GM12878 (cell line): ENCODE measurements around the gene RAB3A. TPM values are rescaled to one million over a fixed set of nuclear protein-coding genes. Genes with fewer than 3 reads are reported as not detected.

ENCODE experiments used
- ATAC-seq: fragments of 200-7000 bp; cut with Tn5 transposase; 3 replicates; pipeline ENCODE4 v1.9.1; 2020; ENCODE audit warnings: mild to moderate bottlenecking, moderate library complexity
- BruUV-seq: library from RNA; stranded (reverse); fragments of 400-500 nt; replicated peaks from 2 replicates; lab custom pipeline; 2021; lab: Mats Ljungman, UMichigan
- CTCF ChIA-PET: fragments of 300-600 bp; sonication (Branson Sonifier 250); formaldehyde crosslinking; extraction: SDS; loops from one replicate; lab custom pipeline; 2021; ENCODE audit warnings: inconsistent platforms; lab: Yijun Ruan, JAX
- POLR2A ChIA-PET: fragments of 350-600 bp; formaldehyde crosslinking; extraction: SDS; loops from one replicate; lab custom pipeline; 2021; ENCODE audit warnings: inconsistent platforms; lab: Charles Lee
- RAD21 ChIA-PET: fragments of 300-600 bp; sonication (Branson Sonifier 250); formaldehyde crosslinking; loops from one replicate; lab custom pipeline; 2023; ENCODE audit warnings: antibody characterized with exemption; ENCODE audit not compliant: unreplicated experiment; lab: Charles Lee
- SMC1A ChIA-PET: fragments of 300-600 bp; sonication (Branson Sonifier 250); formaldehyde crosslinking; loops from one replicate; lab custom pipeline; 2023; ENCODE audit not compliant: unreplicated experiment, uncharacterized antibody; lab: Charles Lee
- DNase-seq: peaks from one replicate; pipeline ENCODE4 v3.0.0-alpha.2; 2011; ENCODE audit warnings: low read depth, low spot score
- FAIRE-seq: peaks from 3 replicates; lab custom pipeline; 2011; peaks lifted over from hg19 to GRCh38; lab: Jason Lieb, UNC
- H2AFZ ChIP-seq: 2 replicates; pipeline ENCODE4 v1.6.0; 2011; ENCODE audit warnings: low read depth, low read length, control low read depth; ENCODE audit not compliant: control insufficient read depth
- H3K27ac ChIP-seq: 2 replicates; pipeline ENCODE4 v1.5.1; 2011; ENCODE audit warnings: control low read depth; ENCODE audit not compliant: control insufficient read depth, insufficient read depth
- H3K27me3 ChIP-seq, 2 experiments: replicated peaks in 1 of 2; 2 replicates each; pipeline versions ENCODE4 v1.6.0 to v1.6.1; 2011; ENCODE audit warnings: low read length in 1 of 2; ENCODE audit not compliant: control insufficient read depth in 2 of 2, insufficient read depth in 2 of 2
- H3K36me3 ChIP-seq, 2 experiments: 2 replicates each; pipeline ENCODE4 v1.5.1; 2011; ENCODE audit warnings: low read length in 1 of 2; ENCODE audit not compliant: control insufficient read depth in 2 of 2, insufficient read depth in 2 of 2
- H3K4me1 ChIP-seq: 2 replicates; pipeline ENCODE4 v1.6.1; 2011; ENCODE audit warnings: mild to moderate bottlenecking, low read length, moderate library complexity, mixed read lengths; ENCODE audit not compliant: control insufficient read depth, insufficient read depth
- H3K4me2 ChIP-seq: 2 replicates; pipeline ENCODE4 v1.6.0; 2011; ENCODE audit warnings: control low read depth; ENCODE audit not compliant: control insufficient read depth, insufficient read depth
- H3K4me3 ChIP-seq: fragments of 200-600 bp; sonication (generic); 2 replicates; pipeline ENCODE4 v1.5.1; 2016
- H3K79me2 ChIP-seq: 2 replicates; pipeline ENCODE4 v1.6.0; 2011; ENCODE audit warnings: low read length; ENCODE audit not compliant: control insufficient read depth, insufficient read depth
- H3K9ac ChIP-seq: 2 replicates; pipeline ENCODE4 v1.8.0; 2011; ENCODE audit warnings: low read length, control low read depth, mixed read lengths; ENCODE audit not compliant: control insufficient read depth, insufficient read depth
- H3K9me3 ChIP-seq: replicated peaks from 3 replicates; pipeline ENCODE4 v1.5.1; 2011; ENCODE audit warnings: mild to moderate bottlenecking, low read length; ENCODE audit not compliant: control insufficient read depth, insufficient read depth
- H4K20me1 ChIP-seq: 2 replicates; pipeline ENCODE4 v1.6.0; 2011; ENCODE audit not compliant: control insufficient read depth, insufficient read depth
- EP300 ChIP-seq, 2 experiments: fragments of 150-350 bp in 1 of 2; IDR thresholded peaks; 2 replicates each; pipeline ENCODE4 v1.6.1; 2011 to 2012; ENCODE audit warnings: low read depth in 2 of 2, low read length in 2 of 2, borderline replicate concordance in 1 of 2, improper control_type of control experiment in 1 of 2, inconsistent platforms in 1 of 2; ENCODE audit not compliant: control insufficient read depth in 1 of 2
- NR2F1 ChIP-seq: fragments of 450-650 bp; conservative IDR thresholded peaks from 2 replicates; pipeline ENCODE4 v1.6.1; 2017; ENCODE audit warnings: mild to moderate bottlenecking
- NRF1 ChIP-seq: conservative IDR thresholded peaks from 2 replicates; pipeline ENCODE4 v1.6.1; 2011; ENCODE audit warnings: mild to moderate bottlenecking, low read depth, low read length, improper control_type of control experiment
- PAX8 ChIP-seq: fragments of 450-650 bp; IDR thresholded peaks from 2 replicates; pipeline ENCODE4 v1.6.1; 2017; ENCODE audit warnings: mild to moderate bottlenecking, moderate library complexity
- RAD51 ChIP-seq: fragments of 450-650 bp; IDR thresholded peaks from 2 replicates; pipeline ENCODE4 v1.6.1; 2016; ENCODE audit warnings: moderate library complexity, mild to moderate bottlenecking, inconsistent platforms
- RB1 ChIP-seq: fragments of 450-650 bp; formaldehyde crosslinking; IDR thresholded peaks from 2 replicates; pipeline ENCODE4 v1.6.1; 2017; ENCODE audit warnings: mild to moderate bottlenecking, borderline replicate concordance
- SMARCA5 ChIP-seq: fragments of 450-650 bp; IDR thresholded peaks from 2 replicates; pipeline ENCODE4 v1.6.1; 2017; ENCODE audit warnings: mild to moderate bottlenecking
- STAT3 ChIP-seq: IDR thresholded peaks from 2 replicates; pipeline ENCODE4 v1.6.1; 2011; ENCODE audit warnings: low read depth, low read length, improper control_type of control experiment
- YBX1 ChIP-seq: fragments of 450-650 bp; IDR thresholded peaks from 2 replicates; pipeline ENCODE4 v1.6.1; 2016; ENCODE audit warnings: antibody characterized with exemption
- ZNF622 ChIP-seq: fragments of 450-650 bp; IDR thresholded peaks from 2 replicates; pipeline ENCODE4 v1.6.1; 2017; ENCODE audit warnings: mild to moderate bottlenecking, inconsistent platforms
- ZZZ3 ChIP-seq: IDR thresholded peaks from 2 replicates; pipeline ENCODE4 v1.6.1; 2011; ENCODE audit warnings: low read depth; ENCODE audit not compliant: control insufficient read depth, insufficient read length
- WGBS: methylation state at CpG from one replicate; pipeline ENCODE4 v1.1.6; 2016; ENCODE audit warnings: low lambda C conversion rate; ENCODE audit not compliant: insufficient replicate concordance, insufficient coverage; ENCODE audit errors: missing lambda C conversion rate; 5-methylcytosine and 5-hydroxymethylcytosine counted together
- in situ Hi-C: fragments of 300-500 bp; cut with MboI; formaldehyde crosslinking; loops from 9 replicates; pipeline ENCODE4 v1.14.3; 2018; ENCODE audit warnings: mixed read lengths
- intact Hi-C: fragments of 100-400 bp; cut with micrococcal nuclease; formaldehyde crosslinking; loops from one replicate; pipeline ENCODE4 v1.14.2; 2022; ENCODE audit not compliant: unreplicated experiment
- polyA plus RNA-seq, 11 experiments: library from polyadenylated mRNA; depleted of rRNA in 4 of 11; unstranded in 6 of 11; stranded (reverse) in 5 of 11; fragments of >200 nt; fragmentation: Nextera tagmentation in 4 of 11; fragmentation: Illumina TruSeq in 1 of 11; extraction: Ambion mirVana in 4 of 11; extraction: Trizol in 1 of 11; gene quantifications; 1 replicate in 1 of 11; 2 replicates in 10 of 11; pipeline versions ENCODE4 v1.2.1 to v1.2.3, GENCODE V29; 2011 to 2016; ENCODE audit warnings: inconsistent platforms in 2 of 11, missing spikeins in 2 of 11, low read depth in 1 of 11
- total RNA-seq, 4 experiments: library from RNA; depleted of rRNA in 3 of 4; stranded (reverse); fragments of >200 nt in 3 of 4; fragmentation: Illumina TruSeq in 1 of 4; extraction: Trizol in 1 of 4; gene quantifications; 2 replicates each; pipeline versions ENCODE4 v1.2.1 to v1.2.3, GENCODE V29; 2013 to 2021
- TF ChIP-seq, protein P1 (sequence below): fragments of 450-650 bp; formaldehyde crosslinking; IDR thresholded peaks from 2 replicates; pipeline ENCODE4 v1.4.0; 2020; ENCODE audit warnings: mild to moderate bottlenecking, moderate library complexity
- TF ChIP-seq, protein P2 (sequence below): fragments of 450-650 bp; IDR thresholded peaks from 2 replicates; pipeline ENCODE4 v1.6.1; 2017; ENCODE audit warnings: mild to moderate bottlenecking
- TF ChIP-seq, protein P3 (sequence below): IDR thresholded peaks from 2 replicates; pipeline ENCODE4 v1.6.1; 2012; ENCODE audit warnings: low read depth, low read length, improper control_type of control experiment
- TF ChIP-seq, protein P4 (sequence below): fragments of 450-650 bp; IDR thresholded peaks from 2 replicates; pipeline ENCODE4 v1.6.1; 2018; ENCODE audit warnings: borderline replicate concordance, mild to moderate bottlenecking; ENCODE audit not compliant: partially characterized antibody

RAB3A gene
- total and polyA plus RNA-seq, 10 of the 15 experiments (the other 5 are each of a cell fraction or from before 2014, with no cell fraction given): 0.07 to 3.5 (median 1.2) TPM; not detected in 1

DNA sequence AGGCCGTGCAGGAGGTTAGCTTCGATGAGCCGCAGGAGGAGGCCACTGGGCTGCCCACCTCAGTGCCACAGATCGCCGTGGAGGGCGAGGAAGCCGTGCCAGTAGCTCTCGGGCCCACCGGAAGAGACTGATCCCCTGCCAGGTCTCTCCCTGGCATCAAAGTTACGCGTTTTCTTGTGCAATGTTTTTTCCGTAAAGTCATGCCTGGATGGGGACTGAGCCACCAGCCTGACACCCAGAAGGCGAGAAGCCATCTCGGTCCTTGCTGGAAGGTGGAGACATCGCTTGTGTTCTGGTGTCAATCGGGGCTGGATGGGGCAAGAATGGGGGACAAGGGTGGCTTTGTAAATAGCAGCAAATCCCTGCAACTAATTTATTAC, 54.3 kb downstream of the RAB3A start (continued):
- TF ChIP-seq, protein P1, sequence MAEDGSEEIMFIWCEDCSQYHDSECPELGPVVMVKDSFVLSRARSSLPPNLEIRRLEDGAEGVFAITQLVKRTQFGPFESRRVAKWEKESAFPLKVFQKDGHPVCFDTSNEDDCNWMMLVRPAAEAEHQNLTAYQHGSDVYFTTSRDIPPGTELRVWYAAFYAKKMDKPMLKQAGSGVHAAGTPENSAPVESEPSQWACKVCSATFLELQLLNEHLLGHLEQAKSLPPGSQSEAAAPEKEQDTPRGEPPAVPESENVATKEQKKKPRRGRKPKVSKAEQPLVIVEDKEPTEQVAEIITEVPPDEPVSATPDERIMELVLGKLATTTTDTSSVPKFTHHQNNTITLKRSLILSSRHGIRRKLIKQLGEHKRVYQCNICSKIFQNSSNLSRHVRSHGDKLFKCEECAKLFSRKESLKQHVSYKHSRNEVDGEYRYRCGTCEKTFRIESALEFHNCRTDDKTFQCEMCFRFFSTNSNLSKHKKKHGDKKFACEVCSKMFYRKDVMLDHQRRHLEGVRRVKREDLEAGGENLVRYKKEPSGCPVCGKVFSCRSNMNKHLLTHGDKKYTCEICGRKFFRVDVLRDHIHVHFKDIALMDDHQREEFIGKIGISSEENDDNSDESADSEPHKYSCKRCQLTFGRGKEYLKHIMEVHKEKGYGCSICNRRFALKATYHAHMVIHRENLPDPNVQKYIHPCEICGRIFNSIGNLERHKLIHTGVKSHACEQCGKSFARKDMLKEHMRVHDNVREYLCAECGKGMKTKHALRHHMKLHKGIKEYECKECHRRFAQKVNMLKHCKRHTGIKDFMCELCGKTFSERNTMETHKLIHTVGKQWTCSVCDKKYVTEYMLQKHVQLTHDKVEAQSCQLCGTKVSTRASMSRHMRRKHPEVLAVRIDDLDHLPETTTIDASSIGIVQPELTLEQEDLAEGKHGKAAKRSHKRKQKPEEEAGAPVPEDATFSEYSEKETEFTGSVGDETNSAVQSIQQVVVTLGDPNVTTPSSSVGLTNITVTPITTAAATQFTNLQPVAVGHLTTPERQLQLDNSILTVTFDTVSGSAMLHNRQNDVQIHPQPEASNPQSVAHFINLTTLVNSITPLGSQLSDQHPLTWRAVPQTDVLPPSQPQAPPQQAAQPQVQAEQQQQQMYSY (CRISPR knock-in tag): no peak
- TF ChIP-seq YBX1: no peak
- no peak for TF ChIP-seq NR2F1
- TF ChIP-seq NRF1: no peak
- TF ChIP-seq, protein P2, sequence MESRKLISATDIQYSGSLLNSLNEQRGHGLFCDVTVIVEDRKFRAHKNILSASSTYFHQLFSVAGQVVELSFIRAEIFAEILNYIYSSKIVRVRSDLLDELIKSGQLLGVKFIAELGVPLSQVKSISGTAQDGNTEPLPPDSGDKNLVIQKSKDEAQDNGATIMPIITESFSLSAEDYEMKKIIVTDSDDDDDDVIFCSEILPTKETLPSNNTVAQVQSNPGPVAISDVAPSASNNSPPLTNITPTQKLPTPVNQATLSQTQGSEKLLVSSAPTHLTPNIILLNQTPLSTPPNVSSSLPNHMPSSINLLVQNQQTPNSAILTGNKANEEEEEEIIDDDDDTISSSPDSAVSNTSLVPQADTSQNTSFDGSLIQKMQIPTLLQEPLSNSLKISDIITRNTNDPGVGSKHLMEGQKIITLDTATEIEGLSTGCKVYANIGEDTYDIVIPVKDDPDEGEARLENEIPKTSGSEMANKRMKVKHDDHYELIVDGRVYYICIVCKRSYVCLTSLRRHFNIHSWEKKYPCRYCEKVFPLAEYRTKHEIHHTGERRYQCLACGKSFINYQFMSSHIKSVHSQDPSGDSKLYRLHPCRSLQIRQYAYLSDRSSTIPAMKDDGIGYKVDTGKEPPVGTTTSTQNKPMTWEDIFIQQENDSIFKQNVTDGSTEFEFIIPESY: no peak
- no peak for TF ChIP-seq STAT3
- no peak for TF ChIP-seq EP300 (IDR thresholded peaks at IDR 0.05; ENCODE audit: borderline replicate concordance in 1 of 2, control insufficient read depth in 1 of 2, low read depth in 2 of 2, low read length in 2 of 2)

DNA sequence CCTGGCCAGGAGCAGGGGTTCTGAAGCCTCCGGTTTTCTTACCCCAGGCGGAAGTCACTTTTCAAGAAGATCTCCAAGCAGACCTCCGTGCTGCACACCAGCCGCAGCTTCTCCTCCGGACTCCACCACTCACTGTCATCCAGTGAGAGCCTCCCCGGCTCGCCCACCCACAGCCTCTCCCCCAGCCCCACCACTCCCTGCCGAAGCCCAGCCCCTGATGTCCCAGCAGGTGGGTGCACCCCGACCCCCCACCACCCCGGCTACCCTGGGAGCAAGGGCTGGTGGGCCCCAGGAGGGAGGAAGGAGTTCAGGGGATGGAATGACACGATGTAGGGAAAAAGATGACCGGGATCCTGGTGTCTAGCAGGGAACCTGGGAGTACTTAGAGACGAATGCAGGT, 56.4 kb downstream of the RAB3A start:
- BruUV-seq: no TSS peak
- intact Hi-C loops: no loop called here
- SMC1A ChIA-PET: no interaction called here
- peaks cover 19 to 29% of the 10 kb centered on the region in 2 experiments for H3K36me3 ChIP-seq
- POLR2A ChIA-PET: no interaction called here
- no peaks in the 10 kb centered on the region for H4K20me1 ChIP-seq
- no peak overlapping the region for H3K4me3 ChIP-seq
- H3K79me2 ChIP-seq: no peaks in the 10 kb centered on the region
- no peak for ATAC-seq
- no peak for FAIRE-seq
- CTCF ChIA-PET: no interaction called here
- H3K27ac ChIP-seq: no peak overlapping the region
- no peak overlapping the region for H3K4me2 ChIP-seq
- H2AFZ ChIP-seq: no peak overlapping the region
- WGBS: 87% methylated on average over 10 of the region's 13 CpGs
- H3K4me1 ChIP-seq: peaks cover 7% of the 10 kb centered on the region
- H3K27me3 ChIP-seq: no peaks in the 10 kb centered on the region
- H3K9me3 ChIP-seq: no peaks in the 10 kb centered on the region
- in situ Hi-C loops: no loop called here
- DNase-seq: no peak
- no peak overlapping the region for H3K9ac ChIP-seq
- RAD21 ChIA-PET: no interaction called here
- TF ChIP-seq, protein P3, sequence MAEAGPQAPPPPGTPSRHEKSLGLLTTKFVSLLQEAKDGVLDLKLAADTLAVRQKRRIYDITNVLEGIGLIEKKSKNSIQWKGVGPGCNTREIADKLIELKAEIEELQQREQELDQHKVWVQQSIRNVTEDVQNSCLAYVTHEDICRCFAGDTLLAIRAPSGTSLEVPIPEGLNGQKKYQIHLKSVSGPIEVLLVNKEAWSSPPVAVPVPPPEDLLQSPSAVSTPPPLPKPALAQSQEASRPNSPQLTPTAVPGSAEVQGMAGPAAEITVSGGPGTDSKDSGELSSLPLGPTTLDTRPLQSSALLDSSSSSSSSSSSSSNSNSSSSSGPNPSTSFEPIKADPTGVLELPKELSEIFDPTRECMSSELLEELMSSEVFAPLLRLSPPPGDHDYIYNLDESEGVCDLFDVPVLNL: no peak
- TF ChIP-seq SMARCA5 (no peak), RB1 (no peak), ZZZ3 (no peak), RAD51 (no peak), PAX8 (no peak), ZNF622 (no peak)
- TF ChIP-seq, protein P4, sequence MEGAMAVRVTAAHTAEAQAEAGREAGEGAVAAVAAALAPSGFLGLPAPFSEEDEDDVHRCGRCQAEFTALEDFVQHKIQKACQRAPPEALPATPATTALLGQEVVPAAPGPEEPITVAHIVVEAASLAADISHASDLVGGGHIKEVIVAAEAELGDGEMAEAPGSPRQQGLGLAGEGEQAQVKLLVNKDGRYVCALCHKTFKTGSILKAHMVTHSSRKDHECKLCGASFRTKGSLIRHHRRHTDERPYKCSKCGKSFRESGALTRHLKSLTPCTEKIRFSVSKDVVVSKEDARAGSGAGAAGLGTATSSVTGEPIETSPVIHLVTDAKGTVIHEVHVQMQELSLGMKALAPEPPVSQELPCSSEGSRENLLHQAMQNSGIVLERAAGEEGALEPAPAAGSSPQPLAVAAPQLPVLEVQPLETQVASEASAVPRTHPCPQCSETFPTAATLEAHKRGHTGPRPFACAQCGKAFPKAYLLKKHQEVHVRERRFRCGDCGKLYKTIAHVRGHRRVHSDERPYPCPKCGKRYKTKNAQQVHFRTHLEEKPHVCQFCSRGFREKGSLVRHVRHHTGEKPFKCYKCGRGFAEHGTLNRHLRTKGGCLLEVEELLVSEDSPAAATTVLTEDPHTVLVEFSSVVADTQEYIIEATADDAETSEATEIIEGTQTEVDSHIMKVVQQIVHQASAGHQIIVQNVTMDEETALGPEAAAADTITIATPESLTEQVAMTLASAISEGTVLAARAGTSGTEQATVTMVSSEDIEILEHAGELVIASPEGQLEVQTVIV: no peak
